Subcutaneous abdominal adipose tissue (tissue), 5 donors: Measurements from ENCODE around the gene TSC2.
"Not testable (repeated sequence)": the region's sequence is repeated elsewhere in the genome, so short reads cannot be mapped to it uniquely, and the experiment has no call there.

Experiments used
- H3K27ac ChIP-seq: one replicate; pipeline ENCODE4 v1.7.0; 2013; ENCODE audit warnings: low read depth, mild to moderate bottlenecking, inconsistent platforms, low read length, moderate library complexity
- H3K27me3 ChIP-seq, 5 donors: one replicate each; pipeline ENCODE4 v1.7.0; 2013; ENCODE audit warnings: low read length in 5 of 5, inconsistent platforms in 1 of 5; ENCODE audit not compliant: control insufficient read depth in 5 of 5, insufficient read depth in 4 of 5
- H3K36me3 ChIP-seq, 5 donors: one replicate each; pipeline ENCODE4 v1.7.0; 2013; ENCODE audit warnings: low read length in 5 of 5; ENCODE audit not compliant: control insufficient read depth in 5 of 5, insufficient read depth in 5 of 5
- H3K4me1 ChIP-seq, 5 donors: one replicate each; pipeline ENCODE4 v1.7.0; 2013; ENCODE audit warnings: low read length in 5 of 5, mild to moderate bottlenecking in 3 of 5, moderate library complexity in 1 of 5; ENCODE audit not compliant: control insufficient read depth in 5 of 5, insufficient read depth in 5 of 5
- H3K4me3 ChIP-seq, 5 donors: one replicate each; pipeline ENCODE4 v1.7.0; 2013; ENCODE audit warnings: low read length in 5 of 5, low read depth in 1 of 5
- H3K9ac ChIP-seq, 5 donors: one replicate each; pipeline ENCODE4 v1.7.0; 2013; ENCODE audit warnings: low read length in 5 of 5, mild to moderate bottlenecking in 4 of 5, moderate library complexity in 3 of 5
- H3K9me3 ChIP-seq, 5 donors: one replicate each; pipeline ENCODE4 v1.7.0; 2013; ENCODE audit warnings: low read length in 5 of 5; ENCODE audit not compliant: control insufficient read depth in 5 of 5
- donor health status: healthy.
- donor health status: healthy.
- donor health status: healthy.
- donor health status: healthy.
- donor health status: healthy.

TSC2 gene

DNA sequence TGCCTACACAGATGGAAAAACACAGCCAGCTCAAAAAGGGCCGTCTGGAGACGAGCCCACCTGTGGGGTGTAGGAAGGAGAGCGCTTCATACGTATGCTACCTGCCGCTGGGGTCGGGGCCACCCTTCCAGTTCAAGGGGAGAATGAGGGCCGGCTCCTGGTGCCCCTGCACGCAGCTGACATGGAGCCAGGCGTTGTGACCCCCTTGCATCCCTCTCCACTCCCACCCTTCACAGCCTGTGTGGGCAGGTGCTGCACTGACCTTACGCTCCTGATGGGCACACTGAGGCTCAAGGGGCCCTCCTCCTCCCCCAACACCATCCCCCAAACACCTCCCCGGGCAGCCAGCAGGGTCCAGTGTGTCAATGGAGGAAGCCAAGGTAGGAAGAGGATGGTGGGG, 77.8 kb downstream of the TSC2 start:
- peak overlapping the region in 1 of 5 donors; percentile 38 for H3K4me3 ChIP-seq

DNA sequence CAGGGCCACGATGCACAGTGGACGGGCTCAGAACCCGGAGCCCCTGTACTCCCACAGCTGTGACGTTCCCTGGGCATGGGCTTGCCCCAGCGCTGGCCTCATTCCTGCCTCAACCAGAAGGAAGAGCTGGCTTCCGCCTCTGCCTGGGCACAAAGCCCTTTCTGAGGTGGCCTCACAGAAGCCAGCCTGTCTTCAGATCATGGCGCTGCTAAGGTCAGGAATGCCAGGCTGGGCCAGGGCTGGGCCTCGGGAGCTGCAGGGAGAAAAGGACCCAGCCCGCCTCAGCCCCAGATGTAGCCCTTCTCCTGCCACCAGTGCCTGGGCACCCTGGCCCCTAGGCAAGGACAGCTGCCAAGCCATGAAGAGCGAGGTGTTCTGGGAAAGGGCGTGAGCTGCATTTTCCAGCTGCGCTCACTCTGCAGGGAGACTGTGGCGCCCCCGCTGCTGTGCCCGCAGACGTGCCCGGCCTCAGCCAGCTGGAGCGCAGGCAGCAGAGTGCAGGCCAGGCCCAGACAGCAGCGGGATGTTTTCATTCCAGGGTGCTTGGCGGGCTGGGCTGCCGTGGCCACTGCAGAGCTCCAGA, 78.5 kb downstream of the TSC2 start:
- Histone ChIP-seq H3K4me1 (peaks cover 2 to 79% (median 66%) of the 10 kb centered on the region in 5 donors), H3K27ac (peak overlapping the region; percentile 70), H3K9ac (peak overlapping the region in 1 of 5 donors; percentile 35)
- H3K9me3 ChIP-seq, H3K36me3 ChIP-seq, H3K4me3 ChIP-seq, H3K27me3 ChIP-seq: not testable (repeated sequence)

More for the DNA sequence above, 77.8 kb downstream of the TSC2 start:
- not testable (repeated sequence) for H3K9me3 ChIP-seq, H3K36me3 ChIP-seq, H3K27me3 ChIP-seq
- peak overlapping the region; percentile 70 for H3K27ac ChIP-seq
- H3K9ac ChIP-seq, result peak overlapping the region in 2 of 5 donors; percentile 30 to 59
- H3K4me1 ChIP-seq, result peaks cover 2 to 77% (median 66%) of the 10 kb centered on the region in 5 donors

DNA sequence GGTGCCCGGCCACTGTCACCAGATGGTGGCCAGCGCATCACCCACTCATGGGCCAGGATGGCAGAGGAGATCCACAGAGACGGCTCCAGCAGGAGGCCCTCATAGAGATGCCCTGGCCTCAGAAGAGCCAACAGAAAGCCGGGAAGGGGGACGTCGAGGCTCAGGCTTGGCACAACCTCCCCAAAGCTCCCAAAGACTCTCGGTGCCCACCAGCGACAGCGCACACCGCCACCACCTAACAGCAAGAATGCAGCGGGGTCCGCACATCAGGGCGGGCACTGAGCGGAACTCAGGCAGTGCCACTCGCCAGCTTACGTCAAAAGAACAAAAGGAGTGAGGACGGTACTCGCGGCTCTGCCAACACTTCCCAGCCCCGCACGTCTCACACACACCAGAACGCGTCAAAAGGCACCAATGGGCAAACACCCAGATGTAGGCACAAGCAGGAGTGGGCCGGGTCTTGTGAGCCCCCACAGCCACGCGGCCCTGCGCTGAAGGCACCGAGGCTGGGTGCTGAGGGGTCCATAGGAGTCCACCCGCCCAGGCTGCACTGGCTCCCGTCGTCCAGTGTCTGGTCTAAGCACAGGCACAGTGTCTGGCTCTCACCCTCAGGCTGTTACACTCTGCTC, 79.3 kb downstream of the TSC2 start:
- peaks cover 2 to 73% (median 61%) of the 10 kb centered on the region in 5 donors for H3K4me1 ChIP-seq
- H3K27me3 ChIP-seq, H3K4me3 ChIP-seq, H3K9me3 ChIP-seq, H3K36me3 ChIP-seq: not testable (repeated sequence)
- peak overlapping the region; percentile 23 for H3K27ac ChIP-seq
- H3K9ac ChIP-seq, result peak overlapping the region in 1 of 5 donors; percentile 8

- H3K9ac ChIP-seq, H3K27me3 ChIP-seq, H3K4me3 ChIP-seq, H3K9me3 ChIP-seq, H3K36me3 ChIP-seq: not testable (repeated sequence)
- H3K4me1 ChIP-seq, result peaks cover 0 to 66% (median 60%) of the 10 kb centered on the region in 5 donors
- H3K27ac ChIP-seq, result peak overlapping the region; percentile 23
Observed at GRCh38 chr16:2127630-2128280, 80.0 kb downstream of the TSC2 start.

GRCh38 chr16:2129251-2129650, 81.5 kb downstream of the TSC2 start:
- H3K9ac ChIP-seq, H3K36me3 ChIP-seq, H3K4me3 ChIP-seq, H3K27me3 ChIP-seq, H3K27ac ChIP-seq, H3K9me3 ChIP-seq: not testable (repeated sequence)
- peaks cover 0 to 61% (median 57%) of the 10 kb centered on the region in 5 donors for H3K4me1 ChIP-seq

- H3K27me3 ChIP-seq, H3K9me3 ChIP-seq, H3K9ac ChIP-seq, H3K27ac ChIP-seq, H3K36me3 ChIP-seq, H3K4me3 ChIP-seq: not testable (repeated sequence)
- H3K4me1 ChIP-seq, result peaks cover 0 to 54% (median 50%) of the 10 kb centered on the region in 5 donors
Observed at GRCh38 chr16:2129890-2130447, 82.2 kb downstream of the TSC2 start.

GRCh38 chr16:2133797-2134196, 86.0 kb downstream of the TSC2 start:
- not testable (repeated sequence) for H3K9me3 ChIP-seq, H3K9ac ChIP-seq, H3K27ac ChIP-seq, H3K27me3 ChIP-seq, H3K4me3 ChIP-seq, H3K36me3 ChIP-seq
- H3K4me1 ChIP-seq, result peaks cover 0 to 27% (median 22%) of the 10 kb centered on the region in 5 donors

- not testable (repeated sequence) for H3K27me3 ChIP-seq, H3K36me3 ChIP-seq, H3K9me3 ChIP-seq, H3K9ac ChIP-seq, H3K27ac ChIP-seq
- Histone ChIP-seq H3K4me1 (peaks cover 0 to 21% (median 13%) of the 10 kb centered on the region in 5 donors), H3K4me3 (peak overlapping the region; percentile 27 to 57 (median 42))
Observed at GRCh38 chr16:2135071-2135470, 87.3 kb downstream of the TSC2 start.

DNA sequence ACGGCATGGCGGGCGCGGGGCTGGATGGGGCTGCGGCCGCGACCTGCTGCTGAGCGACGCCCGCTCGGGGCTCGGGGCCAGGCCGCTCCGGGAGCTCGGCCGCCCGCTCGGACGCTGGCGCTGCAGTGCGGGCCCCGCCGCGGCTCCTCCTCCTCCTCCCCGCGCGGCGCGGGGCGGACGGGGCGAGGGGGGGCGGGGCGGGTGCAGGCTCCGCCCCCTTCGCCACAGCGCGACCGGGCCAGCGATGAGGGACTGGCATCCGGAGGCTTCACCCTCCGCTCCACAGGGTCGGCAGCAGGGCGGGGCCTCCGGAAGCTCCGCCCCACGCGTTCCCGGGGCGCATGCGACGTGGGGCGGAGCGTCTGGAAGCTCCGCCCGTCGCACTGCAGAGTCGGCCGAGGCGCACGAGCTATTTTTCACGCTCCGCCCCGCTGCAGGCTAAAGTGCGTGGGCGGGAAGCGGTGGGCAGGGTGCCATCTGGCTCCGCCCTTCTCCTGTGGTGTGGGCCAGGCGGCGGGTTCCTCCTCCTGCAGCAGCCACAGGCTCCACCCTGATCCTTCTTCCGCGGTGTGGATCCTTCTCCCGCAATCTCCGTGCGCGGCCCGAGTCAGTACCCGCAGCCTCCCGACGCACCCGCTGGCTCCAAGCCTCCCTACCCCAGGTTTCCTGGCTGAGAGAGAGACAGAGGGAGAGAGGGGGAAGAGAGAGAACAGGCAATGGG, 88.1 kb downstream of the TSC2 start, which contains the start of gene PKD1:
PKD1 (minus strand) TSS at position 129 of the 721 bp plus-strand sequence. CDS start 209 bp downstream, outside the sequence.
- H3K4me3 ChIP-seq, result peak within 1 kb of the TSS; percentile 37 to 57 (median 44)
- not testable (repeated sequence) for H3K27ac ChIP-seq, H3K9me3 ChIP-seq, H3K36me3 ChIP-seq, H3K27me3 ChIP-seq, H3K9ac ChIP-seq
- H3K4me1 ChIP-seq, result peaks cover 2 to 12% (median 10%) of the 10 kb centered on the region in 5 donors
